ENCODE measurements around the gene TEC.

DNA sequence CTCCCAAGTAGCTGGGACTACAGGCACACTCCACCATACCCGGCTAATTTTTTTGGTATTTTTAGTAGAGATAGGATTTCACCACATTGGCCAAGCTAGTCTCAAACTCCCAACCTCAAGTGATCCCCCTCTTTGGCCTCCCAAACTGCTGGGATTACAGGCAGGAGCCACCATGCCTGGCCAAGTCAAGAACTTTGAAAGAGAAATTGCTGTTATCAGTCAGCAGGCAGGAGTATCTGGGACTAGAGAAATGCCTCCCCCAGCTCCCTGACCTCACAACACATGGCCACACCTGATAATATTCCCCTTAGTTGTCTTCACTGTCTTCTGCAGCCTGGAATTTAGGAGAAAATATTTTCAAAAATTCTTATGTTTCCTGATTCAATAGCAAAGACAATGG is 143.0 kb downstream of the TEC start:
- TF ChIP-seq, protein P1, sequence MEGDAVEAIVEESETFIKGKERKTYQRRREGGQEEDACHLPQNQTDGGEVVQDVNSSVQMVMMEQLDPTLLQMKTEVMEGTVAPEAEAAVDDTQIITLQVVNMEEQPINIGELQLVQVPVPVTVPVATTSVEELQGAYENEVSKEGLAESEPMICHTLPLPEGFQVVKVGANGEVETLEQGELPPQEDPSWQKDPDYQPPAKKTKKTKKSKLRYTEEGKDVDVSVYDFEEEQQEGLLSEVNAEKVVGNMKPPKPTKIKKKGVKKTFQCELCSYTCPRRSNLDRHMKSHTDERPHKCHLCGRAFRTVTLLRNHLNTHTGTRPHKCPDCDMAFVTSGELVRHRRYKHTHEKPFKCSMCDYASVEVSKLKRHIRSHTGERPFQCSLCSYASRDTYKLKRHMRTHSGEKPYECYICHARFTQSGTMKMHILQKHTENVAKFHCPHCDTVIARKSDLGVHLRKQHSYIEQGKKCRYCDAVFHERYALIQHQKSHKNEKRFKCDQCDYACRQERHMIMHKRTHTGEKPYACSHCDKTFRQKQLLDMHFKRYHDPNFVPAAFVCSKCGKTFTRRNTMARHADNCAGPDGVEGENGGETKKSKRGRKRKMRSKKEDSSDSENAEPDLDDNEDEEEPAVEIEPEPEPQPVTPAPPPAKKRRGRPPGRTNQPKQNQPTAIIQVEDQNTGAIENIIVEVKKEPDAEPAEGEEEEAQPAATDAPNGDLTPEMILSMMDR (IDR thresholded peaks at IDR 0.05) = no peak
- TF ChIP-seq POLR2A (IDR thresholded peaks at IDR 0.05) = no peak
